ENCODE measurements around the gene KSR2.

- TF ChIP-seq CTCF (IDR thresholded peaks at IDR 0.05), result no peak
- no peak for TF ChIP-seq POLR2A (IDR thresholded peaks at IDR 0.05)
Measured at GRCh38 chr12:117972301-117972700, 3.5 kb upstream of the KSR2 start.
